Mesodermal cell (in vitro differentiated cells): Measurements from ENCODE around the gene RAB22A.

Experiments used
- H3K27ac ChIP-seq: 2 replicates; pipeline ENCODE4 v1.7.0; 2013; ENCODE audit warnings: mild to moderate bottlenecking, low read depth, low read length, moderate library complexity; ENCODE audit not compliant: severe bottlenecking
- H3K36me3 ChIP-seq: 2 replicates; pipeline ENCODE4 v1.7.1; 2013; ENCODE audit warnings: mild to moderate bottlenecking, low read length, moderate library complexity; ENCODE audit not compliant: control insufficient read depth, insufficient read depth
- H3K4me1 ChIP-seq: one replicate; pipeline ENCODE4 v1.7.1; 2013; ENCODE audit warnings: mild to moderate bottlenecking, low read length; ENCODE audit not compliant: insufficient read depth, control insufficient read depth, poor library complexity, severe bottlenecking
- H3K4me3 ChIP-seq: 2 replicates; pipeline ENCODE4 v1.7.0; 2013; ENCODE audit warnings: low read length, control low read depth, mild to moderate bottlenecking; ENCODE audit not compliant: insufficient read depth, poor library complexity, severe bottlenecking; ENCODE audit errors: extremely low read depth
- H3K9me3 ChIP-seq: 2 replicates; pipeline ENCODE4 v1.7.1; 2013; ENCODE audit warnings: mild to moderate bottlenecking, low read length, moderate library complexity; ENCODE audit not compliant: control insufficient read depth
- WGBS, 2 experiments: methylation state at CpG; one replicate each; pipeline ENCODE4 v1.1.5; 2013; ENCODE audit warnings: missing lambda C conversion rate in 2 of 2; ENCODE audit not compliant: insufficient coverage in 2 of 2; 5-methylcytosine and 5-hydroxymethylcytosine counted together

Gene RAB22A

GRCh38 chr20:58325912-58326311 is 16.4 kb downstream of the RAB22A start:
- Histone ChIP-seq H3K4me1 (no peaks in the 10 kb centered on the region), H3K27ac (no peak overlapping the region), H3K36me3 (no peaks in the 10 kb centered on the region), H3K4me3 (no peak overlapping the region), H3K9me3 (no peaks in the 10 kb centered on the region)
- no CpG with 5 or more reads among the region's 2 CpGs for WGBS, 2 experiments

- Histone ChIP-seq H3K27ac (no peak overlapping the region), H3K4me1 (no peaks in the 10 kb centered on the region), H3K9me3 (no peaks in the 10 kb centered on the region), H3K36me3 (peaks cover 9% of the 10 kb centered on the region), H3K4me3 (no peak overlapping the region)
- 100% methylated on average over 1 of the region's 2 CpGs; no CpG with 5 or more reads in 1 of the 2 experiments for WGBS, 2 experiments
Measured at GRCh38 chr20:58327211-58327610, 17.7 kb downstream of the RAB22A start.

- H3K4me1 ChIP-seq, result no peaks in the 10 kb centered on the region
- no peak overlapping the region for H3K27ac ChIP-seq
- H3K36me3 ChIP-seq, result peaks cover 12% of the 10 kb centered on the region
- H3K9me3 ChIP-seq, result no peaks in the 10 kb centered on the region
- no peak overlapping the region for H3K4me3 ChIP-seq
- WGBS, 2 experiments, result 63 to 71% methylated on average over 3 to 6 of the region's 7 CpGs
Measured at GRCh38 chr20:58328836-58329235, 19.3 kb downstream of the RAB22A start.

- Histone ChIP-seq H3K36me3 (peaks cover 12% of the 10 kb centered on the region), H3K4me1 (no peaks in the 10 kb centered on the region), H3K9me3 (no peaks in the 10 kb centered on the region), H3K27ac (no peak overlapping the region), H3K4me3 (no peak overlapping the region)
Measured at GRCh38 chr20:58329711-58330110, 20.2 kb downstream of the RAB22A start.

- 93 to 100% methylated on average over 2 of the region's 3 CpGs for WGBS, 2 experiments
- Histone ChIP-seq H3K27ac (no peak overlapping the region), H3K4me1 (no peaks in the 10 kb centered on the region), H3K4me3 (no peak overlapping the region), H3K36me3 (peaks cover 12% of the 10 kb centered on the region), H3K9me3 (no peaks in the 10 kb centered on the region)
Measured at GRCh38 chr20:58330249-58330648, 20.7 kb downstream of the RAB22A start.

- 94 to 100% methylated on average over 1 of the region's 1 CpG for WGBS, 2 experiments
- no peak overlapping the region for H3K27ac ChIP-seq
- H3K4me3 ChIP-seq, result no peak overlapping the region
- no peaks in the 10 kb centered on the region for H3K4me1 ChIP-seq
- H3K36me3 ChIP-seq, result peaks cover 12% of the 10 kb centered on the region
- H3K9me3 ChIP-seq, result no peaks in the 10 kb centered on the region
Measured at GRCh38 chr20:58330687-58331086, 21.2 kb downstream of the RAB22A start.

- 83% methylated on average over 1 of the region's 3 CpGs; no CpG with 5 or more reads in 1 of the 2 experiments for WGBS, 2 experiments
- no peak overlapping the region for H3K4me3 ChIP-seq
- no peaks in the 10 kb centered on the region for H3K9me3 ChIP-seq
- H3K27ac ChIP-seq, result no peak overlapping the region
- H3K4me1 ChIP-seq, result no peaks in the 10 kb centered on the region
- H3K36me3 ChIP-seq, result peaks cover 16% of the 10 kb centered on the region
Measured at GRCh38 chr20:58331961-58332551, 22.5 kb downstream of the RAB22A start.

- H3K4me1 ChIP-seq, result peaks cover 5% of the 10 kb centered on the region
- no peak overlapping the region for H3K4me3 ChIP-seq
- no peak overlapping the region for H3K27ac ChIP-seq
- WGBS, 2 experiments, result 86 to 100% methylated on average over 2 of the region's 6 CpGs
- H3K36me3 ChIP-seq, result peaks cover 10% of the 10 kb centered on the region
- H3K9me3 ChIP-seq, result no peaks in the 10 kb centered on the region
Measured at GRCh38 chr20:58339741-58340140, 30.2 kb downstream of the RAB22A start.

- 100% methylated on average over 1 of the region's 4 CpGs for WGBS, 2 experiments
- H3K36me3 ChIP-seq, result peaks cover 14% of the 10 kb centered on the region
- no peak overlapping the region for H3K27ac ChIP-seq
- H3K9me3 ChIP-seq, result no peaks in the 10 kb centered on the region
- no peak overlapping the region for H3K4me3 ChIP-seq
- H3K4me1 ChIP-seq, result peaks cover 5% of the 10 kb centered on the region
Measured at GRCh38 chr20:58340151-58340550, 30.6 kb downstream of the RAB22A start.

GRCh38 chr20:58340853-58341252 is 31.3 kb downstream of the RAB22A start:
- Histone ChIP-seq H3K4me1 (peaks cover 5% of the 10 kb centered on the region), H3K9me3 (no peaks in the 10 kb centered on the region), H3K36me3 (peaks cover 21% of the 10 kb centered on the region), H3K4me3 (no peak overlapping the region), H3K27ac (no peak overlapping the region)
- 85 to 94% methylated on average over 2 of the region's 2 CpGs for WGBS, 2 experiments

GRCh38 chr20:58342104-58342945 is 32.8 kb downstream of the RAB22A start:
- H3K36me3 ChIP-seq, result peaks cover 25% of the 10 kb centered on the region
- H3K4me1 ChIP-seq, result peaks cover 5% of the 10 kb centered on the region
- 100% methylated on average over 1 of the region's 3 CpGs for WGBS, 2 experiments
- H3K9me3 ChIP-seq, result no peaks in the 10 kb centered on the region
- no peak overlapping the region for H3K27ac ChIP-seq
- no peak overlapping the region for H3K4me3 ChIP-seq
